PC-3 (cell line): ENCODE measurements around the gene HOXC5. TPM values are rescaled to one million over a fixed set of nuclear protein-coding genes. Genes with fewer than 3 reads are reported as not detected.

Experiments used
- ATAC-seq: fragments of 200-7000 bp; cut with Tn5 transposase; 2 replicates; pipeline ENCODE4 v1.9.1; 2020; ENCODE audit warnings: mild to moderate bottlenecking, moderate library complexity
- BruUV-seq: library from RNA; stranded (reverse); fragments of 400-500 nt; replicated peaks from 2 replicates; lab custom pipeline; 2021; lab: Mats Ljungman, UMichigan
- CTCF ChIA-PET: fragments of 300-600 bp; sonication (Branson Sonifier 250); formaldehyde crosslinking; loops from one replicate; lab custom pipeline; 2022; ENCODE audit warnings: antibody characterized with exemption; lab: Charles Lee
- POLR2A ChIA-PET: fragments of 300-600 bp; sonication (Branson Sonifier 250); formaldehyde crosslinking; loops from one replicate; lab custom pipeline; 2022; ENCODE audit warnings: antibody characterized with exemption; ENCODE audit not compliant: unreplicated experiment; lab: Charles Lee
- DNase-seq: peaks from one replicate; pipeline ENCODE4 v3.0.0-alpha.2; 2015
- H2AFZ ChIP-seq: fragments of 300-600 bp; sonication (generic); 2 replicates; pipeline ENCODE4 v1.6.0; 2016; ENCODE audit warnings: antibody characterized with exemption, low read length
- H3F3A ChIP-seq: fragments of 300-600 bp; sonication (generic); one replicate; pipeline ENCODE4 v1.6.0; 2017; ENCODE audit warnings: antibody characterized with exemption, low read length, control low read depth, mild to moderate bottlenecking; ENCODE audit not compliant: unreplicated experiment
- H3K27ac ChIP-seq: fragments of 300-600 bp; sonication (generic); 2 replicates; pipeline ENCODE4 v1.5.1; 2016; ENCODE audit warnings: mild to moderate bottlenecking, low read length
- H3K27me3 ChIP-seq: fragments of 300-600 bp; sonication (generic); 2 replicates; pipeline ENCODE4 v1.6.1; 2016; ENCODE audit warnings: low read length, mixed read lengths
- H3K36me3 ChIP-seq: fragments of 300-600 bp; sonication (generic); 2 replicates; pipeline ENCODE4 v1.6.1; 2016; ENCODE audit warnings: low read depth, mixed run types, low read length, mixed read lengths
- H3K4me1 ChIP-seq: fragments of 300-600 bp; sonication (generic); 2 replicates; pipeline ENCODE4 v1.5.1; 2016; ENCODE audit warnings: low read length; ENCODE audit not compliant: insufficient read depth
- H3K4me2 ChIP-seq: fragments of 300-600 bp; sonication (generic); 2 replicates; pipeline ENCODE4 v1.6.0; 2016; ENCODE audit warnings: low read length
- H3K4me3 ChIP-seq: fragments of 300-600 bp; sonication (generic); 2 replicates; pipeline ENCODE4 v1.5.1; 2016; ENCODE audit warnings: mild to moderate bottlenecking, low read length, mixed read lengths
- H3K79me2 ChIP-seq: fragments of 300-600 bp; sonication (generic); 2 replicates; pipeline ENCODE4 v1.6.1; 2017; ENCODE audit warnings: low read length, mixed read lengths
- H3K9ac ChIP-seq: fragments of 300-600 bp; sonication (generic); 2 replicates; pipeline ENCODE4 v1.6.0; 2016; ENCODE audit warnings: mild to moderate bottlenecking, low read length
- H3K9me2 ChIP-seq: fragments of 300-600 bp; sonication (generic); replicated peaks from 2 replicates; pipeline ENCODE4 v1.6.1; 2016; ENCODE audit warnings: mixed run types, low read length, mixed read lengths
- H3K9me3 ChIP-seq: fragments of 300-600 bp; sonication (generic); 2 replicates; pipeline ENCODE4 v1.6.1; 2016; ENCODE audit warnings: low read length, mixed read lengths
- H4K20me1 ChIP-seq: fragments of 300-600 bp; sonication (generic); 2 replicates; pipeline ENCODE4 v1.6.1; 2016; ENCODE audit warnings: low read length, mixed read lengths
- CTCF ChIP-seq: fragments of 300-600 bp; sonication (generic); conservative IDR thresholded peaks from 2 replicates; pipeline ENCODE4 v1.5.1; 2017; ENCODE audit warnings: antibody characterized with exemption, low read depth, mild to moderate bottlenecking, low read length
- EZH2 ChIP-seq: fragments of 300-600 bp; sonication (generic); IDR thresholded peaks from one replicate; pipeline ENCODE4 v1.6.1; 2017; ENCODE audit warnings: antibody characterized with exemption, mild to moderate bottlenecking, low read length; ENCODE audit not compliant: unreplicated experiment
- EZH2phosphoT487 ChIP-seq: fragments of 300-600 bp; sonication (generic); IDR thresholded peaks from 2 replicates; pipeline ENCODE4 v1.6.1; 2018; ENCODE audit warnings: mild to moderate bottlenecking, antibody characterized with exemption, low read length, borderline replicate concordance
- intact Hi-C: fragments of 100-400 bp; cut with micrococcal nuclease; formaldehyde crosslinking; loops from 2 replicates; pipeline ENCODE4 v1.9.0; 2023
- total RNA-seq: library from RNA; depleted of rRNA; stranded (reverse); fragments of >200 nt; gene quantifications from 2 replicates; pipeline ENCODE4 v1.2.3, GENCODE V29; 2014

Gene HOXC5
- total RNA-seq, 1 experiment from 2014 or later: 0.26 TPM

- Histone ChIP-seq H3K9ac (no peak overlapping the region), H3K27ac (no peak overlapping the region), H3K9me2 (no peaks in the 10 kb centered on the region), H2AFZ (no peak overlapping the region), H3K36me3 (no peaks in the 10 kb centered on the region), H4K20me1 (no peaks in the 10 kb centered on the region), H3K79me2 (peaks cover 24% of the 10 kb centered on the region), H3K4me1 (peaks cover 49% of the 10 kb centered on the region), H3K4me2 (peak overlapping the region; percentile 99), H3K27me3 (no peaks in the 10 kb centered on the region), H3K4me3 (peak overlapping the region; percentile 78; the same call in 1 of the 2 replicates), H3F3A (no peaks in the 10 kb centered on the region), H3K9me3 (no peaks in the 10 kb centered on the region)
- BruUV-seq: no TSS peak
- CTCF ChIA-PET: interaction anchor here (1.0 kb wide), 1 partner anchor 189 kb away, joined by 4 read pairs; no protein-coding TSS in a partner anchor
- DNase-seq (no peak), ATAC-seq (no peak)
- intact Hi-C loops: no loop called here
- no peak for TF ChIP-seq EZH2
- TF ChIP-seq EZH2phosphoT487: no peak
- no peak for TF ChIP-seq CTCF
- POLR2A ChIA-PET: interaction anchor here (0.6 kb wide), 1 partner anchor 16 kb away, joined by 4 read pairs; the partner anchor contains the start of gene HOXC6
Measured at GRCh38 chr12:54011665-54012532, 21.0 kb upstream of the HOXC5 start.

DNA sequence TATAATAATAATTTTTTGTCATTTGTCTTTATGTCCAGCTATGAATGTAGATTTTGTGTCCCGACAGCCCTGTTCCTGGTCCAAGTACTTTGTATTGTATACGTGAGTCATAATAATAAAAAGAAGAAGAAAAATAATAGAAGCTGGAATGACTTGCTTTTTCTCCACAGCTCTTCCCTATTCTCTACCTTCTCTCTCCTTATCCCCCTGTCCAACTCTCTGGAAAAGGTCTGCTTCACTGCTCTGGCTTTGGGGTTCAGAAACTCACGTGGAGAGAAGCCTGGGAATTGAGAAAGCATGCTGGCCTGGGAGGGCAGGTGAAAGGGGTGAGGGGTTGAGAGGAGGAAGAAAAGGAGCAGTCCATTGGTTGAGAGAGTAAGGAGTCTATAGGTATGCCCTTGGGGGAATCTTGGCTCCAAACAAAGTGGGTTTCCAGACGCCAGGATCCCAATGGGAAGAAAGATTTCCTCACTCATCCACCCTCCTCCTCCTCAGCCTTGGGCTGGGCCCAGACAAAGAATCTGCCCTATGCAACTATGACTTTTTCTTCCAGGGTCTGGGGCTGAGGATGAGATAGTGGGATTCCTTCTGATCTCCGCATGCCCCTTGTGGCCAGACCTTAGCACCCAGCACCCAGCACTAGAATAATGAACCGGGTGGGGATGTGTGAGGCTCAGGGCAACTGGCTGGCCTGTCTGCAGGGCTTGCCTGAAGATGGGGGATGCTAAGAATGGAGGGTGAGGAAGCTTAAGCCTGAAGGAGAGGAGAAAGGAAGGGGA lies 20.0 kb upstream of the HOXC5 start:
- no peaks in the 10 kb centered on the region for H3K27me3 ChIP-seq
- DNase-seq: peak; percentile 33
- no peaks in the 10 kb centered on the region for H4K20me1 ChIP-seq
- ChIA-PET POLR2A (interaction anchor here (0.6 kb wide), 2 partner anchors 14 to 15 kb away, joined by 4 to 7 read pairs; partner anchors contain the start of gene HOXC6), CTCF (interaction anchor here (0.5 to 1.0 kb wide), 3 partner anchors 28 to 188 kb away, joined by 3 to 8 read pairs (median 4); partner anchors contain the start of gene HOXC10)
- 0 out of 2 replicates have a peak overlapping the region, but pooled peaks have one; percentile 10 for H3K27ac ChIP-seq
- H3K4me2 ChIP-seq: peak overlapping the region; percentile 16; the same call in 1 of the 2 replicates
- H3K9me3 ChIP-seq: no peaks in the 10 kb centered on the region
- peaks cover 49% of the 10 kb centered on the region for H3K4me1 ChIP-seq
- H3K9ac ChIP-seq: no peak overlapping the region
- TF ChIP-seq EZH2: no peak
- no peak for TF ChIP-seq CTCF
- no peak for TF ChIP-seq EZH2phosphoT487
- no TSS peak for BruUV-seq
- no peaks in the 10 kb centered on the region for H3K36me3 ChIP-seq
- no peaks in the 10 kb centered on the region for H3K9me2 ChIP-seq
- no peak overlapping the region for H3K4me3 ChIP-seq
- no peaks in the 10 kb centered on the region for H3F3A ChIP-seq
- peaks cover 33% of the 10 kb centered on the region for H3K79me2 ChIP-seq
- no peak overlapping the region for H2AFZ ChIP-seq
- intact Hi-C loops: no loop called here
- ATAC-seq: peak; percentile 5; the same call in 1 of the 2 replicates
